Osteoblast (primary cell): ENCODE measurements around the gene DNAH8. TPM values are rescaled to one million over a fixed set of nuclear protein-coding genes. Genes with fewer than 3 reads are reported as not detected.

Experiments
- DNase-seq: peaks from one replicate; pipeline ENCODE4 v3.0.0; 2011; ENCODE audit warnings: low spot score, mixed read lengths; ENCODE audit not compliant: insufficient read length; ENCODE audit errors: missing footprints
- H2AFZ ChIP-seq: 2 replicates; pipeline ENCODE4 v1.6.0; 2011; ENCODE audit warnings: mild to moderate bottlenecking, low read length
- H3K27ac ChIP-seq: 2 replicates; pipeline ENCODE4 v1.5.1; 2011; ENCODE audit warnings: mild to moderate bottlenecking, low read depth, low read length, moderate library complexity
- H3K27me3 ChIP-seq: 2 replicates; pipeline ENCODE4 v1.6.0; 2012; ENCODE audit warnings: mild to moderate bottlenecking, control low read depth, inconsistent platforms, low read length, moderate library complexity; ENCODE audit not compliant: insufficient read depth
- H3K36me3 ChIP-seq: 2 replicates; pipeline ENCODE4 v1.5.1; 2011; ENCODE audit warnings: mild to moderate bottlenecking, low read length, control low read depth, moderate library complexity; ENCODE audit not compliant: insufficient read depth
- H3K4me1 ChIP-seq: 2 replicates; pipeline ENCODE4 v1.5.1; 2011; ENCODE audit warnings: mild to moderate bottlenecking, low read length, control low read depth, moderate library complexity; ENCODE audit not compliant: insufficient read depth
- H3K4me2 ChIP-seq: 2 replicates; pipeline ENCODE4 v1.6.0; 2011; ENCODE audit warnings: mild to moderate bottlenecking, low read length; ENCODE audit not compliant: insufficient read depth
- H3K4me3 ChIP-seq: fragments of 200-600 bp; sonication (generic); 3 replicates; pipeline ENCODE4 v1.5.1; 2012; ENCODE audit warnings: mild to moderate bottlenecking, low read length, inconsistent platforms; ENCODE audit not compliant: insufficient read depth
- H3K79me2 ChIP-seq: 2 replicates; pipeline ENCODE4 v1.6.0; 2012; ENCODE audit warnings: mild to moderate bottlenecking, low read length, control low read depth, inconsistent platforms; ENCODE audit not compliant: insufficient read depth
- H3K9me3 ChIP-seq: 2 replicates; pipeline ENCODE4 v1.5.1; 2011; ENCODE audit warnings: low read depth, low read length, control low read depth
- H4K20me1 ChIP-seq: 2 replicates; pipeline ENCODE4 v1.6.0; 2012; ENCODE audit warnings: mild to moderate bottlenecking, low read length, control low read depth; ENCODE audit not compliant: insufficient read depth
- CTCF ChIP-seq: IDR thresholded peaks from 2 replicates; pipeline ENCODE4 v1.5.1; 2011; ENCODE audit warnings: mild to moderate bottlenecking, low read depth, low read length, moderate library complexity; ENCODE audit errors: extremely low read depth
- total RNA-seq: library from RNA; depleted of rRNA; stranded (reverse); fragments of >200 nt; gene quantifications from 2 replicates; pipeline ENCODE4 v1.2.3, GENCODE V29; 2012

Gene DNAH8
- total RNA-seq, 1 donor = 0.36 TPM

GRCh38 chr6:38943964-38944363 lies 228.9 kb downstream of the DNAH8 start:
- Histone ChIP-seq H2AFZ (no peak overlapping the region), H3K79me2 (no peaks in the 10 kb centered on the region), H3K36me3 (no peaks in the 10 kb centered on the region), H3K4me2 (no peak overlapping the region), H3K4me1 (no peaks in the 10 kb centered on the region), H3K27me3 (no peaks in the 10 kb centered on the region), H4K20me1 (no peaks in the 10 kb centered on the region), H3K27ac (no peak overlapping the region), H3K9me3 (no peaks in the 10 kb centered on the region), H3K4me3 (no peak overlapping the region)
- no peak for DNase-seq
- no peak for TF ChIP-seq CTCF

- no peak overlapping the region for H3K4me2 ChIP-seq
- H3K27me3 ChIP-seq = no peaks in the 10 kb centered on the region
- no peak overlapping the region for H3K4me3 ChIP-seq
- H3K36me3 ChIP-seq = no peaks in the 10 kb centered on the region
- no peaks in the 10 kb centered on the region for H3K4me1 ChIP-seq
- H3K9me3 ChIP-seq = no peaks in the 10 kb centered on the region
- H3K27ac ChIP-seq = no peak overlapping the region
- DNase-seq = no peak
- no peak overlapping the region for H2AFZ ChIP-seq
- no peak for TF ChIP-seq CTCF
- H4K20me1 ChIP-seq = no peaks in the 10 kb centered on the region
- H3K79me2 ChIP-seq = no peaks in the 10 kb centered on the region
Observed at GRCh38 chr6:38944655-38945279, 229.7 kb downstream of the DNAH8 start.

GRCh38 chr6:38955861-38956260 lies 240.8 kb downstream of the DNAH8 start:
- Histone ChIP-seq H3K79me2 (no peaks in the 10 kb centered on the region), H2AFZ (no peak overlapping the region), H3K4me2 (no peak overlapping the region), H3K4me1 (no peaks in the 10 kb centered on the region), H3K27ac (no peak overlapping the region), H4K20me1 (no peaks in the 10 kb centered on the region), H3K4me3 (no peak overlapping the region), H3K27me3 (no peaks in the 10 kb centered on the region), H3K9me3 (no peaks in the 10 kb centered on the region), H3K36me3 (no peaks in the 10 kb centered on the region)
- no peak for TF ChIP-seq CTCF
- DNase-seq = no peak

- no peak for DNase-seq
- H2AFZ ChIP-seq = no peak overlapping the region
- TF ChIP-seq CTCF = no peak
- no peak overlapping the region for H3K4me3 ChIP-seq
- no peaks in the 10 kb centered on the region for H3K27me3 ChIP-seq
- H3K4me2 ChIP-seq = no peak overlapping the region
- no peaks in the 10 kb centered on the region for H3K4me1 ChIP-seq
- no peaks in the 10 kb centered on the region for H3K9me3 ChIP-seq
- H3K36me3 ChIP-seq = no peaks in the 10 kb centered on the region
- H3K79me2 ChIP-seq = no peaks in the 10 kb centered on the region
- no peak overlapping the region for H3K27ac ChIP-seq
- H4K20me1 ChIP-seq = no peaks in the 10 kb centered on the region
Observed at GRCh38 chr6:38957426-38957825, 242.3 kb downstream of the DNAH8 start.
